Gastroesophageal sphincter (tissue), 4 donors: ENCODE data around the gene CEP68. TPM values are rescaled to one million over a fixed set of nuclear protein-coding genes. Genes with fewer than 3 reads are reported as not detected.
A peak's percentile ranks its signal among the peaks of the same experiment; 100 is the strongest.
"Not testable (repeated sequence)": the region's sequence is repeated elsewhere in the genome, so short reads cannot be mapped to it uniquely, and the experiment has no call there.

Source experiments
- ATAC-seq: fragments of 150-250 bp; one replicate; pipeline ENCODE4 v1.9.1; 2016; ENCODE audit warnings: mild to moderate bottlenecking, moderate library complexity
- H3K27ac ChIP-seq, 4 donors: fragments of 200-600 bp; sonication (generic) in 3 of 4; 1 replicate in 3 of 4; 2 replicates in 1 of 4; pipeline ENCODE4 v1.5.1; 2016 to 2019
- H3K27me3 ChIP-seq: fragments of 200-600 bp; sonication (generic); one replicate; pipeline ENCODE4 v1.5.1; 2019
- H3K36me3 ChIP-seq, 2 donors: fragments of 200-600 bp; sonication (generic); one replicate each; pipeline ENCODE4 v1.5.1; 2019; ENCODE audit warnings: control low read depth in 1 of 2
- H3K4me1 ChIP-seq, 3 donors: fragments of 200-600 bp; sonication (generic); 1 replicate in 2 of 3; 2 replicates in 1 of 3; pipeline ENCODE4 v1.5.1; 2016 to 2019; ENCODE audit warnings: control low read depth in 2 of 3
- H3K4me3 ChIP-seq, 2 donors: fragments of 200-600 bp; sonication (generic); one replicate each; pipeline ENCODE4 v1.5.1; 2019; ENCODE audit warnings: mild to moderate bottlenecking in 1 of 2, moderate library complexity in 1 of 2
- H3K9me3 ChIP-seq, 3 donors: fragments of 200-600 bp; sonication (generic); one replicate each; pipeline ENCODE4 v1.5.1; 2017 to 2019; ENCODE audit warnings: control low read depth in 2 of 3
- EP300 ChIP-seq: sonication (generic); formaldehyde crosslinking; IDR thresholded peaks from one replicate; pipeline ENCODE4 v1.6.1; 2017; ENCODE audit warnings: antibody characterized with exemption, mild to moderate bottlenecking
- POLR2A ChIP-seq, 2 donors: fragments of 450-650 bp; IDR thresholded peaks; one replicate each; pipeline ENCODE4 v1.6.1; 2017; ENCODE audit warnings: antibody characterized with exemption in 2 of 2, mild to moderate bottlenecking in 2 of 2, moderate library complexity in 1 of 2
- POLR2AphosphoS5 ChIP-seq: sonication (generic); formaldehyde crosslinking; IDR thresholded peaks from one replicate; pipeline ENCODE4 v1.6.1; 2017; ENCODE audit warnings: antibody characterized with exemption
- WGBS, 2 donors: methylation state at CpG; one replicate each; pipeline ENCODE4 v1.1.5; 2018; ENCODE audit warnings: low coverage in 1 of 2; 5-methylcytosine and 5-hydroxymethylcytosine counted together
- total RNA-seq, 4 donors: library from RNA; depleted of rRNA; stranded (reverse); fragments of >200 nt; gene quantifications; one replicate each; pipeline ENCODE4 v1.1.0, GENCODE V29; 2016
- TF ChIP-seq, protein P1 (sequence below), 4 experiments: fragments of 200-600 bp in 2 of 4; fragments of 450-650 bp in 2 of 4; sonication (generic) in 1 of 4; IDR thresholded peaks; one replicate each; pipeline ENCODE4 v1.5.1; 2017 to 2019; ENCODE audit warnings: antibody characterized with exemption in 4 of 4, mild to moderate bottlenecking in 2 of 4, moderate library complexity in 2 of 4

The CEP68 gene
- total RNA-seq, 4 donors from 2014 or later = 26.3 to 48.9 (median 30.3) TPM

DNA sequence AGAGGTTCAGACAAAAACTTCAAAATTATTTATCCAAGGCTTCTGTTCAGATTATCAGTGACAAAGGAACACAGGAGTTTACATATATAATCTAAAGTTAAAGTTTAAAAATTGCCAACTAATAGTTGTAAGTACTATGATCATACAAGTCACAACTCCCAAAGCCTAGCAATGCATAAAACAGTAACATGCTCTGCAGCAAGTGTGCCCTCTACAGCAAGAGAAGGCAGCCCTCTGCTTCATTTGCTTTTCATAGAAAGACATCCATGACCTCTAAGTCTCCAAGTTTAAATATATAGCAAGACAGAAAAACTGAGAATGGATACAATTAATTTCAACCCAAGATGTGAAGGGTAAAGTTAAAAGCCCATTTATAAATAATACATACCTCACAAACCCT is 60.4 kb downstream of the CEP68 start:
- Histone ChIP-seq H3K36me3 (no peaks in the 10 kb centered on the region), H3K27ac (no peak overlapping the region), H3K4me1 (peaks cover 0 to 81% (median 24%) of the 10 kb centered on the region in 3 donors), H3K4me3 (no peak overlapping the region), H3K9me3 (no peaks in the 10 kb centered on the region), H3K27me3 (no peaks in the 10 kb centered on the region)
- no peak for ATAC-seq
- TF ChIP-seq, protein P1, sequence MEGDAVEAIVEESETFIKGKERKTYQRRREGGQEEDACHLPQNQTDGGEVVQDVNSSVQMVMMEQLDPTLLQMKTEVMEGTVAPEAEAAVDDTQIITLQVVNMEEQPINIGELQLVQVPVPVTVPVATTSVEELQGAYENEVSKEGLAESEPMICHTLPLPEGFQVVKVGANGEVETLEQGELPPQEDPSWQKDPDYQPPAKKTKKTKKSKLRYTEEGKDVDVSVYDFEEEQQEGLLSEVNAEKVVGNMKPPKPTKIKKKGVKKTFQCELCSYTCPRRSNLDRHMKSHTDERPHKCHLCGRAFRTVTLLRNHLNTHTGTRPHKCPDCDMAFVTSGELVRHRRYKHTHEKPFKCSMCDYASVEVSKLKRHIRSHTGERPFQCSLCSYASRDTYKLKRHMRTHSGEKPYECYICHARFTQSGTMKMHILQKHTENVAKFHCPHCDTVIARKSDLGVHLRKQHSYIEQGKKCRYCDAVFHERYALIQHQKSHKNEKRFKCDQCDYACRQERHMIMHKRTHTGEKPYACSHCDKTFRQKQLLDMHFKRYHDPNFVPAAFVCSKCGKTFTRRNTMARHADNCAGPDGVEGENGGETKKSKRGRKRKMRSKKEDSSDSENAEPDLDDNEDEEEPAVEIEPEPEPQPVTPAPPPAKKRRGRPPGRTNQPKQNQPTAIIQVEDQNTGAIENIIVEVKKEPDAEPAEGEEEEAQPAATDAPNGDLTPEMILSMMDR (IDR thresholded peaks at IDR 0.05) = no peak
- no peak for TF ChIP-seq POLR2AphosphoS5
- no peak for TF ChIP-seq POLR2A (IDR thresholded peaks at IDR 0.05)
- no peak for TF ChIP-seq EP300

DNA sequence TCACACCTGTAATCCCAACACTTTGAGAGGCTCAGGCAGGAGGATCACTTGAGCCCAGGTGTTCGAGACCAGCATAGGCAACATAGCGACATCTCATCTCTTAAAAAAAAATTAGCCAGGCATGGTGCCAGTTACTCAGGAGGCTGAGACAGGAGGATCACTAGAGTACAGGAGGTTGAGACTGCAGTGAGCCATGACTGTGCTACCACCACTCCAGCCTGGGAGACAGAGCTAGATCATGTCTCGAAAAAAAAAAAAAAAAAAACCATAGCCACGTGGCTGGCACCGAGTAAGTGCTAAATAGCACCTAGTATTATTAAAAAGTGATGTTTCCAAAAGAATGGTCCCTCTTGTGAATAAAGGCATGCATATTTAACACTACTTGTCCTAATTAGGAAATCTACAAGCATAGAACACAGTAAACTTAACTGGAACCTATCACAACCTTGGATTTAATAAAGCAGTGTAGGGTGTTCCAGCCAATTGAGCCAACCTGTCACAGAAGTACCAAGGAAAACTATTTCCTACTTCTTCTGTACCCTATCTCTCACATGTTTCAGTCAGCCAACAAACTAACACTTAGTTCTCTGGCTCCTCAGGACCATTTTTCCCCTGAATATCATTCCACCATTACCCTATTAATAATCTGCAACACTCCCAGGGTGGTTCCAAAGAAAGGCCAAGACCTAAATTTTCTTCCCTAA is 64.9 kb downstream of the CEP68 start:
- no peaks in the 10 kb centered on the region for H3K9me3 ChIP-seq
- H3K27me3 ChIP-seq = no peaks in the 10 kb centered on the region
- peak overlapping the region in 2 of 4 donors; percentile 11 to 53 for H3K27ac ChIP-seq
- ATAC-seq = no peak
- no peak overlapping the region for H3K4me3 ChIP-seq
- 43 to 44% methylated on average over 3 to 4 of the region's 5 CpGs for WGBS, 2 donors
- TF ChIP-seq EP300 (no peak), POLR2A (IDR thresholded peaks at IDR 0.05) (no peak), POLR2AphosphoS5 (no peak)
- TF ChIP-seq, protein P1 (IDR thresholded peaks at IDR 0.05) = no peak
- peaks cover 0 to 93% (median 19%) of the 10 kb centered on the region in 3 donors for H3K4me1 ChIP-seq
- H3K36me3 ChIP-seq = no peaks in the 10 kb centered on the region

DNA sequence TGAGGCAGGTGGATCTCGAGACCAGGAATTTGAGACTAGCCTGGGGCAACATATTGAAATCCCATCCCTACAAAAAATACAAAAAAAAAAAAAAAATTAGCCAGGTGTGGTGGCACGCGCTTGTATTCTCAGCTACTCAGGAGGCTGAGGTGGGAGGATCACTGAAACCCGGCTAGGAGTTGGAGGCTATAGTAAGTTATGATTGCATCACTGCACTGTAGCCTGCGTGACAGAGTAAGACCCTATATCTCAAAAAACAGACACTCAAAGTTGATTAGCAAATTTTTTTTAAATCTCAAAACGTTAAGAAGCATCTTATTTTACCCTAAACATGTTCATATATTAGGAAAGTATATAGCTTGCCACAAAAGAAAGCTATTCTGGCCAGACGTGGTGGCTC is 66.1 kb downstream of the CEP68 start:
- Histone ChIP-seq H3K4me3 (no peak overlapping the region), H3K4me1 (peaks cover 1 to 93% (median 24%) of the 10 kb centered on the region in 3 donors), H3K27me3 (no peaks in the 10 kb centered on the region), H3K36me3 (no peaks in the 10 kb centered on the region), H3K9me3 (no peaks in the 10 kb centered on the region), H3K27ac (no peak overlapping the region)
- no peak for ATAC-seq
- no peak for TF ChIP-seq POLR2AphosphoS5
- TF ChIP-seq, protein P1 (IDR thresholded peaks at IDR 0.05) = no peak
- no peak for TF ChIP-seq POLR2A (IDR thresholded peaks at IDR 0.05)
- TF ChIP-seq EP300 = no peak
- 82 to 85% methylated on average over 6 to 7 of the region's 7 CpGs for WGBS, 2 donors

DNA sequence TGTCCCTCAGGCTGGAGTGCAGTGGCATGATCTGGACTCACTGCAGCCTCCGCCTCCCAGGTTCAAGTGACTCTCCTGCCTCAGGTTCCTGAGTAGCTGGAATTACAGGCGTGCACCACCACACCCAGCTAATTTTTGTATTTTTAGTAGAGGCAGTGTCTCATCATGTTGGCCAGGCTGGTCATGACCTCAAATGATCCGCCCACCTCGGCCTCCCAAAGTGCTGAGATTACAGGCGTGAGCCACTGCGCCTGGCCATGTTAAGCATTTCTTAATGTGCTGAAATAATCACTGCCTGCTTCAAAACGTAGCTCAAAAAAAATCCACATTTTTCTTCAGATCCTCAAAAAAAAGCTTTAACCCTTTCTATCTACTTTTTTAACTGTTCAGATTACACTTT is 69.2 kb downstream of the CEP68 start:
- not testable (repeated sequence) for H3K4me3 ChIP-seq, H3K27me3 ChIP-seq, H3K36me3 ChIP-seq, H3K9me3 ChIP-seq, H3K27ac ChIP-seq, ATAC-seq
- WGBS, 2 donors = 20 to 42% methylated on average over 1 to 7 of the region's 7 CpGs
- H3K4me1 ChIP-seq = peaks cover 2 to 80% (median 23%) of the 10 kb centered on the region in 3 donors

DNA sequence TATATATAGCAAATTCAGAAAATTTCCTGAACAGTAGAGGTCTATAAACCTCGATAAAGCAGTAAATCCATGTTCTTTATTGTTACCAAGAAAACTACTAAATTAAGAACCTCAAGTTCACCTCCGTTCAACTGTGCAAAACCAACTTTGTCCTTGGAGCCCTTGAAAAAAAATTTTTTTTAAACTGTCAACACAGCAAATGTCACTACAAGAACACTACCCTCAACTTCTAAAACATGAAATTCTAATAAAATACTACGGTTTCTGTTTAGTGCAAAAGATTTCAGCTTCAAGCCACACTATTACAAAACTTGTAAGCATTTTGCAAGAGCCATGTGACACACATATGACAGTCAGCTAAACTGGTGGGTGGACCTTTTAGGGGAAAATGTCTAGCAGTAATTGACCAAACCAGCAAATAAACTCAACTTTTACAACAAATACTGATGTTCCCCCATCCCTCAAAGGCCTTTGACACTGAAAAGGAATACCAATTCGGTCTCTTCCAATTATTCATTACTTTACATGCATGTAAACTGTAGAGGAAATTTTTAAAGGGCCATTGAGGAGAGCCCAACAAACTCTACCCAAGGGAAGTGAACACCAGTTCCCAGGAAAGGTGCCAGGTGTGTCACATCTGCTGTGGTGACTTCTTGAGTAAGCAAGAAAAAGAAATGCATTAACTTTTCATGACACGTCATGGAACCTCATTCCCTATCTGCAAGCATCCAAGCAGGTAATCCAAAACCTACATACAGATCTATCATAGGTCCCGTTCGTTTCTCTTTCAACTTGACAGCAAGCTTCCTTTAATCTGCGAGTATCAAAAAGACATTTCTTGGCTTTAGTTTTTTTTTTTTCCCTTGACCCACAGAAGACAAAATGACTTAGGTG is 72.3 kb downstream of the CEP68 start:
- WGBS, 2 donors = 9 to 21% methylated on average over 7 to 8 of the region's 8 CpGs
- Histone ChIP-seq H3K4me3 (peak overlapping the region; percentile 86 to 95), H3K36me3 (no peaks in the 10 kb centered on the region), H3K27me3 (no peaks in the 10 kb centered on the region), H3K9me3 (no peaks in the 10 kb centered on the region), H3K4me1 (peaks cover 2 to 58% (median 18%) of the 10 kb centered on the region in 3 donors), H3K27ac (peak overlapping the region; percentile 48 to 99 (median 98))
- TF ChIP-seq POLR2AphosphoS5 (peak; percentile 25), POLR2A (IDR thresholded peaks at IDR 0.05) (no peak)
- no peak for ATAC-seq
